AG04450 (cell line): ENCODE data around the gene SFT2D3. TPM values are rescaled to one million over a fixed set of nuclear protein-coding genes. Genes with fewer than 3 reads are reported as not detected.
A peak's percentile ranks its signal among the peaks of the same experiment; 100 is the strongest.

Source experiments
- CTCF ChIA-PET: fragments of 300-600, 350-600 bp; formaldehyde crosslinking; extraction: SDS; loops from one replicate; lab custom pipeline; 2022; ENCODE audit warnings: antibody characterized with exemption, inconsistent platforms; lab: Charles Lee
- POLR2A ChIA-PET: fragments of 350-600 bp; formaldehyde crosslinking; extraction: SDS; loops from one replicate; lab custom pipeline; 2021; ENCODE audit warnings: antibody characterized with exemption, inconsistent platforms; lab: Yijun Ruan, JAX
- DNase-seq: peaks from one replicate; pipeline ENCODE4 v3.0.0-alpha.2; 2011; ENCODE audit warnings: low read depth, low spot score
- H3K27ac ChIP-seq: one replicate; pipeline ENCODE4 v1.5.1; 2012; ENCODE audit warnings: low read depth, low read length, control low read depth
- H3K27me3 ChIP-seq: one replicate; pipeline ENCODE4 v1.6.0; 2012; ENCODE audit warnings: low read length; ENCODE audit not compliant: control insufficient read depth, insufficient read depth
- H3K4me3 ChIP-seq: 2 replicates; pipeline ENCODE4 v1.5.1; 2011; ENCODE audit warnings: mild to moderate bottlenecking, low read depth, low read length, control low read depth
- H3K9me3 ChIP-seq: 2 replicates; pipeline ENCODE4 v1.5.1; 2012; ENCODE audit warnings: low read length; ENCODE audit not compliant: control insufficient read depth, insufficient read depth
- CTCF ChIP-seq: IDR thresholded peaks from 2 replicates; pipeline ENCODE4 v1.5.1; 2011; ENCODE audit warnings: low read depth, low read length, control low read depth, inconsistent platforms
- polyA plus RNA-seq: library from polyadenylated mRNA; depleted of rRNA; stranded (reverse); fragments of >200 nt; gene quantifications from 2 replicates; pipeline ENCODE4 v1.2.3, GENCODE V29; 2011

Gene SFT2D3
- polyA plus RNA-seq, 1 experiment = 5.3 TPM

- ChIA-PET POLR2A (no interaction called here), CTCF (no interaction called here)
- Histone ChIP-seq H3K4me3 (no peak overlapping the region), H3K27me3 (no peaks in the 10 kb centered on the region), H3K9me3 (peaks cover 3% of the 10 kb centered on the region; the same call in 1 of the 2 replicates), H3K27ac (no peak overlapping the region)
- no peak for TF ChIP-seq CTCF
- DNase-seq = no peak
Measured at GRCh38 chr2:127715778-127716449, 14.6 kb downstream of the SFT2D3 start.

DNA sequence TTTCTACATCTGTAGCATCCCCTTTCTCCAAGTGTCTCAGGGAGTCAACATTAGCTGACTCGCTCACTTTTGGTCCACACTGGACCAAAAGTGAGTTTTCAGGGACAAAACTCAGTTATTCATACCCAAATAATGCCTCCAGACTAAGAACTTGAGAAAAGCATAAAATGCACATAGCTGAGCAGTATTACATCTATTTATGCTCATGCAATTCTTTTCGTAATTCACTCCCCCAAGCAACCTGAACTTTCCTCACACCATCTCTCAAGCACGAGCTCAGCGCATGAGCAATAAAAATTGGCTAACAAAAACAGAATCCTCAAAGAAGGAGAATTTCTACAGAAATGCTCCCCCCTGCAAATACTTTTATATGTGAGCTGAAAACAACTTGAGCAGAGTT lies 17.0 kb downstream of the SFT2D3 start:
- ChIA-PET CTCF (no interaction called here), POLR2A (no interaction called here)
- H3K4me3 ChIP-seq = no peak overlapping the region
- no peaks in the 10 kb centered on the region for H3K27me3 ChIP-seq
- no peak for TF ChIP-seq CTCF
- no peak overlapping the region for H3K27ac ChIP-seq
- H3K9me3 ChIP-seq = peaks cover 3% of the 10 kb centered on the region; the same call in 1 of the 2 replicates
- DNase-seq = no peak

DNA sequence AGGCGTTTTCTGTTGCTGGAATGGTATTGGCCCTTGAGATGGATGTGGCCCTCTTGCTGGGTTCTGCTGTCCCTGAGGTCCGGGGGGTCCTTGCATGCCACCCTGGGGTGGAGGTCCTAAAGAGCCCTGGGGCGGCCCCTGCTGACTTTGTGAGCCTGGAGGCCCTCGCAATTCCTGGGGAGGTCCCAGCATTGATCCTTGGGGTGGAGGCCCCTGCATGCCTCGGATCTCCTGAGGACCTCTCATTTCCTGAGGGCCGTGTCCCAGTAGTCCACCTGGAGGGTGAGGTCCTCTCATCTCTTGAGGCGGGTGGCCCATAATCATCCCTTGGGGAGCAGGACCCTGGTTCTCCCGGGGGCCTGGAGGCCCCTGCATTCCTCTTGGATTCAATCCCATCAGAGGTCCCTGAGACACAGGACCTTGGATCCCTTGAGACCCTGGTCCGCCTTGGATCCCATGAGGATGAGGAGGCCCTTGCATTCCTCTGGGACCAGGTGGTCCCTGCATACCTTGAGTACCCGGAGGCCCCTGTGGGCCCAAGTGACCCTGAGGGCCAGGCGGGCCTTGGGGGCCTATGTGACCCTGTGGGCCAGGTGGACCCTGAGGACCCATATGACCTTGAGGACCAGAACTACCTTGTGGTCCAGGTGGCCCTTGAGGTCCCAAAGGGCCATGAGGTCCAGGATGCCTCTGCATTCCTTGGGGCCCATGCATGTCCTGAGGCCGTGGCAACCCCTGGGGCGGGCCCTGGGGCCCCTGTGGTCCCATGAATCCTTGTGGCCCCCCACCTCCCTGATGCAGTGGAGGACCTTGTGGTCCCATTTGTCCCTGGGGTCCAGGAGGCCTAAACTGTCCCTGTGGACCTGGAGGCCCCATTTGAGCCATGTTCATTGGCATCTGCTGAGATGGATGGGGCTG lies 18.3 kb downstream of the SFT2D3 start:
- H3K4me3 ChIP-seq = no peak overlapping the region
- ChIA-PET CTCF (no interaction called here), POLR2A (no interaction called here)
- no peaks in the 10 kb centered on the region for H3K9me3 ChIP-seq
- no peak for TF ChIP-seq CTCF
- H3K27ac ChIP-seq = peak overlapping the region; percentile 13
- H3K27me3 ChIP-seq = no peaks in the 10 kb centered on the region
- no peak for DNase-seq

DNA sequence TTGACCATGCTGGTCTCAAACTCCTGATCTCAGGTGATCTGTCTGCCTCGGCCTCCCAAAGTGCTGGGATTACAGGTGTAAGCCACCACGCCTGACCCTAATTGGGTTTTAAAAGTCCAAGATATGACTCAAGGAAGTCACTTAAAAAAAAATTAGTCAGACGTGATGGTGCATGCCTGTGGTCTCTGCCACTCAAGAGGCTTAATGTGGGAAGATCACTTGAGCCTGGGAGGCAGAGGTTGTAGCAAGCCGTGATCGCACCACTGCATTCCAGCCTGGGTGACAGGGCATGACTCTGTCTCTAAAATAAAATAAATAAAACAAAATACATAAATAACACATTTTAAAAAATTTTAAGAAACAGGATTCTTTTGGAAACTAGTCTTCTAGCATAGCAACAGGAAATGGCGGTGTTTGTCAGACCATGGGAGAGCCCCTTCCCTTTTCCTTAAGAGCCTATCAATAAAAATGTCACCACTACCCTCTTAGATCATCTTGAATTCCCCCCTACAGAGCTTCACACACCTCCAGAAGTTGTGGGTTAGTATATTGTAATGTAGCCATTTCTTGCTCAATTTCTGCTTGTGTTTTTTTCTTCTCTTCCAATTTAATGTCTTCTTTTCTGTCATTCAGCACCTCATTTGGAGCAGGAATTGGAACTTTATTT lies 20.1 kb downstream of the SFT2D3 start:
- Histone ChIP-seq H3K27ac (peak overlapping the region; percentile 3), H3K27me3 (no peaks in the 10 kb centered on the region), H3K4me3 (no peak overlapping the region), H3K9me3 (no peaks in the 10 kb centered on the region)
- ChIA-PET CTCF (no interaction called here), POLR2A (no interaction called here)
- DNase-seq = no peak
- no peak for TF ChIP-seq CTCF
